Measurements from ENCODE around the gene CCP110.
"Not testable (repeated sequence)": the region's sequence is repeated elsewhere in the genome, so short reads cannot be mapped to it uniquely, and the experiment has no call there.

Gene CCP110

GRCh38 chr16:19512297-19512696 is 11.4 kb upstream of the CCP110 start:
- DNase-seq, result no peak

GRCh38 chr16:19513377-19514053 is 10.2 kb upstream of the CCP110 start:
- no peak for DNase-seq

GRCh38 chr16:19515757-19516156 is 8.0 kb upstream of the CCP110 start:
- DNase-seq, result no peak

- no peak for DNase-seq
Measured at GRCh38 chr16:19517424-19518089, 6.2 kb upstream of the CCP110 start.

GRCh38 chr16:19518388-19518787 is 5.4 kb upstream of the CCP110 start:
- no peak for DNase-seq

GRCh38 chr16:19520861-19521331 is 2.8 kb upstream of the CCP110 start:
- DNase-seq, result peak in 1 of 2 donors; percentile 4

GRCh38 chr16:19521471-19522396 is 2.0 kb upstream of the CCP110 start, which contains the start of gene GDE1:
TSS of gene GDE1 (minus strand) at chr16:19522098. CDS start at chr16:19521964, 134 bp downstream.
- peak; percentile 91 to 94 for DNase-seq

- DNase-seq, result no peak
Measured at GRCh38 chr16:19522397-19522732, 1.4 kb upstream of the CCP110 start.

- no peak for DNase-seq
Measured at GRCh38 chr16:19522760-19523159, 982 bp upstream of the CCP110 start.

- no peak for DNase-seq
Measured at GRCh38 chr16:19523184-19523558, 571 bp upstream of the CCP110 start.

GRCh38 chr16:19524356-19524615 is 544 bp downstream of the CCP110 start:
- no peak for DNase-seq

GRCh38 chr16:19524616-19525384 is 1.1 kb downstream of the CCP110 start:
- peak in 1 of 2 donors; percentile 13 for DNase-seq

- no peak for DNase-seq
Measured at GRCh38 chr16:19525385-19525723, 1.6 kb downstream of the CCP110 start.

- DNase-seq, result no peak
Measured at GRCh38 chr16:19527161-19527560, 3.4 kb downstream of the CCP110 start.

- DNase-seq, result no peak
Measured at GRCh38 chr16:19528666-19529065, 4.9 kb downstream of the CCP110 start.

GRCh38 chr16:19532601-19533000 is 8.9 kb downstream of the CCP110 start:
- no peak for DNase-seq

- DNase-seq, result no peak
Measured at GRCh38 chr16:19540241-19540970, 16.7 kb downstream of the CCP110 start.

GRCh38 chr16:19542138-19542821 is 18.5 kb downstream of the CCP110 start:
- DNase-seq, result no peak

GRCh38 chr16:19543278-19543996 is 19.7 kb downstream of the CCP110 start:
- not testable (repeated sequence) for DNase-seq

- DNase-seq, result no peak
Measured at GRCh38 chr16:19548144-19548543, 24.4 kb downstream of the CCP110 start.

- no peak for DNase-seq
Measured at GRCh38 chr16:19549673-19550072, 25.9 kb downstream of the CCP110 start.
